ENCODE measurements around the gene MIOS. TPM values are rescaled to one million over a fixed set of nuclear protein-coding genes. Genes with fewer than 3 reads are reported as not detected.

The MIOS gene
- total and polyA plus RNA-seq, 9 of the 15 experiments (the other 6 are each of a cell fraction or from before 2014, with no cell fraction given) = 7.8 to 47.8 (median 30.6) TPM

GRCh38 chr7:7533831-7534430 lies 32.8 kb upstream of the MIOS start:
- Histone ChIP-seq H3K9me3 (replicated peaks; ENCODE audit: control insufficient read depth, insufficient read depth, low read depth, low read length) (no peaks in the 10 kb centered on the region), H3K4me3 (no peak overlapping the region), H3K9ac (ENCODE audit: insufficient read depth in 1 of 2, low read depth in 2 of 2, low read length in 2 of 2) (no peak overlapping the region), H3K4me1 (replicated peaks in 1 of 2; ENCODE audit: control insufficient read depth in 2 of 2, insufficient read depth in 2 of 2, low read length in 2 of 2) (no peaks in the 10 kb centered on the region), H4K20me1 (replicated peaks; ENCODE audit: control insufficient read depth, insufficient read depth, low read length) (no peaks in the 10 kb centered on the region), H3K27ac (ENCODE audit: extremely low read depth, low read depth, low read length) (no peak overlapping the region), H3K79me2 (ENCODE audit: control insufficient read depth, insufficient read depth, low read length) (no peaks in the 10 kb centered on the region), H3K4me2 (ENCODE audit: insufficient read depth, low read length) (no peak overlapping the region), H3K9me1 (ENCODE audit: control insufficient read depth, insufficient read depth, low read length) (no peaks in the 10 kb centered on the region), H3K27me3 (ENCODE audit: control insufficient read depth in 2 of 2, insufficient read depth in 2 of 2, low read length in 2 of 2) (peaks cover 2 to 7% of the 10 kb centered on the region in 2 experiments; a peak in 1 of 5 replicates), H3K36me3 (ENCODE audit: control insufficient read depth, insufficient read depth, low read length) (no peaks in the 10 kb centered on the region), H2AFZ (ENCODE audit: low read depth, low read length) (no peak overlapping the region)
- CTCF ChIA-PET (ENCODE audit: low intra/inter-chr PET ratio) = no interaction called here
- POLR2A ChIA-PET = no interaction called here
- 0% methylated on average over 3 of the region's 3 CpGs for WGBS (ENCODE audit: insufficient coverage, low coverage, missing lambda C conversion rate)
- TF ChIP-seq ARNT (IDR thresholded peaks at IDR 0.05) (no peak), NFIX (CRISPR knock-in tag; IDR thresholded peaks at IDR 0.05; ENCODE audit: low read depth) (peak; percentile 45), MTA1 (IDR thresholded peaks at IDR 0.05; ENCODE audit: borderline replicate concordance) (no peak), MAFK (IDR thresholded peaks at IDR 0.05; ENCODE audit: low read length) (no peak), U2AF2 (optimal IDR thresholded peaks at IDR 0.05; ENCODE audit: low read depth, low read length) (no peak), ZNF184 (CRISPR knock-in tag; IDR thresholded peaks at IDR 0.05) (no peak), MTF1 (CRISPR knock-in tag; IDR thresholded peaks at IDR 0.05; ENCODE audit: borderline replicate concordance) (no peak), NFIC (IDR thresholded peaks at IDR 0.05) (peak; percentile 89), CREB3L1 (IDR thresholded peaks at IDR 0.05; ENCODE audit: borderline replicate concordance, low read depth) (no peak), ATF2 (CRISPR knock-in tag; IDR thresholded peaks at IDR 0.05) (no peak), ATF4 (CRISPR knock-in tag; IDR thresholded peaks at IDR 0.05) (no peak), AFF1 (IDR thresholded peaks at IDR 0.05; ENCODE audit: low read depth in 1 of 2, partially characterized antibody in 2 of 2) (no peak), NRF1 (conservative IDR thresholded peaks at IDR 0.05 in 1 of 2, IDR thresholded peaks at IDR 0.05 in 1 of 2) (no peak), ZFP1 (CRISPR knock-in tag; IDR thresholded peaks at IDR 0.05) (0 out of 2 replicates have a peak, but pooled peaks have one; percentile 31), KLF13 (tag; IDR thresholded peaks at IDR 0.05; ENCODE audit: borderline replicate concordance, low read depth) (no peak)
- FAIRE-seq = no peak
- intact Hi-C loops (cut with micrococcal nuclease) (no loop called here), in situ Hi-C loops (cut with MboI) (no loop called here)
- no peak for DNase-seq (ENCODE audit: extremely low read depth in 1 of 4, low spot score in 3 of 4)
- BruUV-seq (replicated peaks) = no TSS peak
- ATAC-seq = no peak

Measured in K562 (cell line).